Stomach (tissue), 4 donors: ENCODE results near the gene FAM83E.

Experiments
- POLR2A ChIP-seq, 4 donors: fragments of 450-650 bp; IDR thresholded peaks; one replicate each; pipeline ENCODE4 v1.6.1; 2016; ENCODE audit warnings: antibody characterized with exemption in 4 of 4, control low read depth in 2 of 4, mild to moderate bottlenecking in 1 of 4, moderate library complexity in 1 of 4
- POLR2AphosphoS5 ChIP-seq, 3 donors: sonication (generic); formaldehyde crosslinking; IDR thresholded peaks; one replicate each; pipeline ENCODE4 v1.6.1; 2016; ENCODE audit warnings: antibody characterized with exemption in 3 of 3

- TF ChIP-seq POLR2AphosphoS5 (IDR thresholded peaks at IDR 0.05) (no peak), POLR2A (IDR thresholded peaks at IDR 0.05) (no peak)
Measured at GRCh38 chr19:48618278-48618915, 3.5 kb upstream of the FAM83E start.
